Effector memory CD4-positive, alpha-beta T cell (primary cell): ENCODE measurements around the gene FAM13C.

Experiments used
- DNase-seq, 3 donors: peaks; one replicate each; pipeline ENCODE4 v3.0.0-alpha.2; 2020
- H3K27ac ChIP-seq: 2 replicates; pipeline ENCODE4 v1.7.0; 2013; ENCODE audit warnings: mild to moderate bottlenecking, low read length, moderate library complexity; ENCODE audit not compliant: insufficient read depth, poor library complexity, severe bottlenecking
- H3K27me3 ChIP-seq: replicated peaks from 2 replicates; pipeline ENCODE4 v1.7.0; 2013; ENCODE audit warnings: mild to moderate bottlenecking, low read length; ENCODE audit not compliant: insufficient read depth, control insufficient read depth, poor library complexity, severe bottlenecking
- H3K36me3 ChIP-seq: 2 replicates; pipeline ENCODE4 v1.7.0; 2013; ENCODE audit warnings: mild to moderate bottlenecking, low read length, moderate library complexity; ENCODE audit not compliant: control insufficient read depth, insufficient read depth
- H3K4me1 ChIP-seq: 2 replicates; pipeline ENCODE4 v1.7.0; 2013; ENCODE audit warnings: low read length, mild to moderate bottlenecking; ENCODE audit not compliant: control insufficient read depth, insufficient read depth, poor library complexity, severe bottlenecking
- H3K4me3 ChIP-seq: 2 replicates; pipeline ENCODE4 v1.7.0; 2013; ENCODE audit warnings: low read length, low read depth, mild to moderate bottlenecking; ENCODE audit not compliant: insufficient read depth, poor library complexity, severe bottlenecking
- H3K9me3 ChIP-seq: 2 replicates; pipeline ENCODE4 v1.7.0; 2013; ENCODE audit warnings: mild to moderate bottlenecking, low read length, moderate library complexity; ENCODE audit not compliant: control insufficient read depth

FAM13C gene

GRCh38 chr10:59272061-59272460, 90.3 kb downstream of the FAM13C start:
- Histone ChIP-seq H3K4me1 (no peaks in the 10 kb centered on the region), H3K27me3 (no peaks in the 10 kb centered on the region), H3K9me3 (no peaks in the 10 kb centered on the region), H3K4me3 (no peak overlapping the region), H3K27ac (no peak overlapping the region), H3K36me3 (no peaks in the 10 kb centered on the region)
- no peak for DNase-seq

GRCh38 chr10:59271160-59271559, 91.2 kb downstream of the FAM13C start:
- DNase-seq, result no peak
- Histone ChIP-seq H3K36me3 (no peaks in the 10 kb centered on the region), H3K9me3 (no peaks in the 10 kb centered on the region), H3K27ac (no peak overlapping the region), H3K4me1 (no peaks in the 10 kb centered on the region), H3K27me3 (no peaks in the 10 kb centered on the region), H3K4me3 (no peak overlapping the region)

GRCh38 chr10:59270492-59270891, 91.9 kb downstream of the FAM13C start:
- Histone ChIP-seq H3K9me3 (no peaks in the 10 kb centered on the region), H3K36me3 (no peaks in the 10 kb centered on the region), H3K27me3 (no peaks in the 10 kb centered on the region), H3K4me1 (no peaks in the 10 kb centered on the region), H3K27ac (no peak overlapping the region), H3K4me3 (no peak overlapping the region)
- DNase-seq, result no peak

- no peak overlapping the region for H3K27ac ChIP-seq
- no peak overlapping the region for H3K4me3 ChIP-seq
- H3K36me3 ChIP-seq, result no peaks in the 10 kb centered on the region
- no peaks in the 10 kb centered on the region for H3K27me3 ChIP-seq
- no peak for DNase-seq
- H3K4me1 ChIP-seq, result no peaks in the 10 kb centered on the region
- H3K9me3 ChIP-seq, result no peaks in the 10 kb centered on the region
Measured at GRCh38 chr10:59269651-59270050, 92.7 kb downstream of the FAM13C start.

- H3K27me3 ChIP-seq, result no peaks in the 10 kb centered on the region
- no peaks in the 10 kb centered on the region for H3K36me3 ChIP-seq
- H3K4me1 ChIP-seq, result no peaks in the 10 kb centered on the region
- no peak overlapping the region for H3K4me3 ChIP-seq
- no peak overlapping the region for H3K27ac ChIP-seq
- no peaks in the 10 kb centered on the region for H3K9me3 ChIP-seq
- no peak for DNase-seq
Measured at GRCh38 chr10:59268460-59268859, 93.9 kb downstream of the FAM13C start.

GRCh38 chr10:59266321-59266720, 96.0 kb downstream of the FAM13C start:
- Histone ChIP-seq H3K4me3 (no peak overlapping the region), H3K27me3 (no peaks in the 10 kb centered on the region), H3K36me3 (no peaks in the 10 kb centered on the region), H3K9me3 (no peaks in the 10 kb centered on the region), H3K4me1 (no peaks in the 10 kb centered on the region), H3K27ac (no peak overlapping the region)
- DNase-seq, result no peak

GRCh38 chr10:59265141-59265540, 97.2 kb downstream of the FAM13C start:
- no peaks in the 10 kb centered on the region for H3K9me3 ChIP-seq
- no peak overlapping the region for H3K27ac ChIP-seq
- no peaks in the 10 kb centered on the region for H3K27me3 ChIP-seq
- H3K4me3 ChIP-seq, result no peak overlapping the region
- H3K36me3 ChIP-seq, result no peaks in the 10 kb centered on the region
- DNase-seq, result no peak
- H3K4me1 ChIP-seq, result no peaks in the 10 kb centered on the region

- Histone ChIP-seq H3K27me3 (no peaks in the 10 kb centered on the region), H3K27ac (no peak overlapping the region), H3K4me1 (no peaks in the 10 kb centered on the region), H3K4me3 (no peak overlapping the region), H3K9me3 (no peaks in the 10 kb centered on the region), H3K36me3 (no peaks in the 10 kb centered on the region)
- no peak for DNase-seq
Measured at GRCh38 chr10:59258890-59259289, 103.5 kb downstream of the FAM13C start.

GRCh38 chr10:59257224-59257623, 105.1 kb downstream of the FAM13C start:
- Histone ChIP-seq H3K27me3 (no peaks in the 10 kb centered on the region), H3K4me1 (no peaks in the 10 kb centered on the region), H3K9me3 (no peaks in the 10 kb centered on the region), H3K36me3 (no peaks in the 10 kb centered on the region), H3K27ac (no peak overlapping the region), H3K4me3 (no peak overlapping the region)
- DNase-seq, result no peak

- H3K9me3 ChIP-seq, result no peaks in the 10 kb centered on the region
- H3K27me3 ChIP-seq, result no peaks in the 10 kb centered on the region
- H3K27ac ChIP-seq, result no peak overlapping the region
- no peak for DNase-seq
- H3K4me3 ChIP-seq, result no peak overlapping the region
- H3K4me1 ChIP-seq, result no peaks in the 10 kb centered on the region
- H3K36me3 ChIP-seq, result no peaks in the 10 kb centered on the region
Measured at GRCh38 chr10:59255463-59255862, 106.9 kb downstream of the FAM13C start.

GRCh38 chr10:59252491-59252890, 109.9 kb downstream of the FAM13C start:
- H3K9me3 ChIP-seq, result no peaks in the 10 kb centered on the region
- H3K36me3 ChIP-seq, result no peaks in the 10 kb centered on the region
- H3K27ac ChIP-seq, result no peak overlapping the region
- H3K27me3 ChIP-seq, result no peaks in the 10 kb centered on the region
- H3K4me3 ChIP-seq, result no peak overlapping the region
- no peak for DNase-seq
- no peaks in the 10 kb centered on the region for H3K4me1 ChIP-seq
